ENCODE measurements around the gene PIWIL1. TPM values are rescaled to one million over a fixed set of nuclear protein-coding genes. Genes with fewer than 3 reads are reported as not detected.

PIWIL1 gene
- total and polyA plus RNA-seq, 2 donors (not counting 3 experiments of a cell fraction or from before 2014, with no cell fraction given), result not detected

DNA sequence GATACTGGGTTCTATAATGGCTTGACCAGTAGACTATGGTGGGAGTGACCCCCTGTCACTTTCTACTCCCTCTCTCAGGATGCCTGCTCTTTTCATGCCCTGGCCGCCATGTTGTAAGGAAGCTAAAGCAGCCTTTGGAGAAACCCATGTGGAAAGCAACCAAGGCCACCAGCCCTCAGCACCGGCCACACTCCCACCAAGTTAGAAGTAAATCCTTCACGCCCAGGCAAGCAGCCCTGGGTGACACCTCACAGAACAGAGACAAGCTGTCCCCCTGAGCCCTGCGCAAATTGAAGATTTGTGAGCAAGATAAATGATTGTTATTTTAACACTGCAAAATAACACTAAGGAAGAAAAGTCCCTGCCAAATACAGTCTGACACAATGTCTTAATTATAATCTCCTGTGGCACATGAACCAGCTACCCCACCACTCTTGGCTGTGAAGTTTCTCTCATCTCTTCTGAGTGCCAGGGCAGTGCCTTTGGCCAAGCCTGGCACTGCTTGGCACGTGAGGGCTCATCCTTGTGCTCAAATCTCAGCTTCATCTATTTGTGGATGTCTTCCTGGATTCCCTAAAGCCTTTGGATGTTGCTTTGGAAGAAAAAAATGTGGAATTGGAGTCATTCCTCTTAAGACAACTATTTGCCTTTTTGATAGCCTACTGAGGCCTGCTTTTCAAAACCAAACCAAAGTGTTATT lies 39.2 kb upstream of the PIWIL1 start:
- intact Hi-C loops (cut with micrococcal nuclease) (no loop called here), dilution Hi-C loops (cut with MboI; ENCODE audit: extremely low pct_ligation_motif_present, low sequenced_read_pairs) (no loop called here)
- BruUV-seq (replicated peaks), result no TSS peak
- FAIRE-seq, result no peak
- H3K9me3 ChIP-seq (replicated peaks; ENCODE audit: control insufficient read depth, insufficient read depth, low read length), result peaks cover 3% of the 10 kb centered on the region
- no peak overlapping the region for H3K9ac ChIP-seq (replicated peaks; ENCODE audit: extremely low read depth, insufficient read depth, low read length)
- CTCF ChIA-PET, result no interaction called here
- H3K36me3 ChIP-seq (ENCODE audit: control insufficient read depth in 2 of 2, extremely low read depth in 1 of 2, insufficient read depth in 2 of 2, low read length in 2 of 2), result no peaks in the 10 kb centered on the region
- DNase-seq (ENCODE audit: low read depth, low spot score), result no peak
- H2AFZ ChIP-seq (ENCODE audit: low read depth, low read length), result no peak overlapping the region
- H3K4me2 ChIP-seq (ENCODE audit: insufficient read depth, low read length), result no peak overlapping the region
- no peak overlapping the region for H3K4me3 ChIP-seq (replicated peaks in 1 of 3; ENCODE audit: insufficient read depth in 1 of 3, low read depth in 1 of 3, low read length in 3 of 3)
- H3K4me1 ChIP-seq (ENCODE audit: control insufficient read depth, extremely low read depth, insufficient read depth, low read length), result no peaks in the 10 kb centered on the region
- H3K9me1 ChIP-seq (replicated peaks; ENCODE audit: control insufficient read depth, extremely low read depth, insufficient read depth, low read length), result no peaks in the 10 kb centered on the region
- H3K27ac ChIP-seq (ENCODE audit: insufficient read depth, low read depth, low read length), result no peak overlapping the region
- no peaks in the 10 kb centered on the region for H3K27me3 ChIP-seq (ENCODE audit: control insufficient read depth in 2 of 2, insufficient read depth in 2 of 2, low read length in 2 of 2)
- POLR2A ChIA-PET, result no interaction called here
- no peaks in the 10 kb centered on the region for H3K79me2 ChIP-seq (ENCODE audit: control insufficient read depth, insufficient read depth, low read length)
- TF ChIP-seq JUN (IDR thresholded peaks at IDR 0.05; ENCODE audit: borderline replicate concordance, insufficient read depth, insufficient read length, low read depth), result no peak
- no peak for TF ChIP-seq GATA2 (IDR thresholded peaks at IDR 0.05; ENCODE audit: insufficient read depth, insufficient read length, low read depth, low read length)
- no peak for TF ChIP-seq POLR2AphosphoS5 (IDR thresholded peaks at IDR 0.05; ENCODE audit: insufficient read depth, low read depth, low read length)
- no peak for TF ChIP-seq POLR2A (IDR thresholded peaks at IDR 0.05; ENCODE audit: low read depth, low read length)
- TF ChIP-seq, protein P1, sequence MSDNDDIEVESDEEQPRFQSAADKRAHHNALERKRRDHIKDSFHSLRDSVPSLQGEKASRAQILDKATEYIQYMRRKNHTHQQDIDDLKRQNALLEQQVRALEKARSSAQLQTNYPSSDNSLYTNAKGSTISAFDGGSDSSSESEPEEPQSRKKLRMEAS (IDR thresholded peaks at IDR 0.05; ENCODE audit: insufficient read depth, insufficient read length), result no peak
- TF ChIP-seq MYC (IDR thresholded peaks at IDR 0.05; ENCODE audit: low read depth, low read length), result no peak
- TF ChIP-seq EZH2 (IDR thresholded peaks at IDR 0.05; ENCODE audit: borderline replicate concordance, low read depth, low read length, severe bottlenecking), result no peak
- no peak for TF ChIP-seq FOS (IDR thresholded peaks at IDR 0.05; ENCODE audit: borderline replicate concordance, insufficient read depth, low read length)
- H4K20me1 ChIP-seq (replicated peaks; ENCODE audit: control insufficient read depth, extremely low read depth, insufficient read depth, low read length), result no peaks in the 10 kb centered on the region

DNA sequence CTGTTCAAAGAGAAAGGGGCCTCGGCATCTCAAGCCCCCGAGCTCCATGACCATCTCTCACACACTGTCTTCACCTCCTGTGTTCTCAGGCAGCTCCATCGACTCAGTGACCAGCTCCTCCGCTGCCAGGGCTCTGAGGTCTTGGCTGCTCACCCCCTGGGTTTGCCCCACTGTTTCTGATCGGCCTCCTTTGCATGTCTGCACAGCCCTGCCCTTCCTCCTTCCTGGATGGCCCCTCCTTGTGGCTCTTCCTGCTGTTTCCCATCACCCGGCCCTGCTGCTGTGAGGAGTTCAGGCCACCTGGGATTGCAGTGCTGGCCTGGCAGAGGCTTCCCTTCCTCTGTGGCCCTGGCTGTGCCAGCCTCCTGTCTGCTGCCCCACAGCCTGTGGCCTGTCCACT lies 38.1 kb upstream of the PIWIL1 start:
- H3K27ac ChIP-seq (ENCODE audit: insufficient read depth, low read depth, low read length), result no peak overlapping the region
- intact Hi-C loops (cut with micrococcal nuclease) (no loop called here), dilution Hi-C loops (cut with MboI; ENCODE audit: extremely low pct_ligation_motif_present, low sequenced_read_pairs) (no loop called here)
- ChIA-PET POLR2A (no interaction called here), CTCF (no interaction called here)
- FAIRE-seq (no peak), DNase-seq (ENCODE audit: low read depth, low spot score) (no peak)
- H3K9me3 ChIP-seq (replicated peaks; ENCODE audit: control insufficient read depth, insufficient read depth, low read length), result peaks cover 3% of the 10 kb centered on the region
- no peak overlapping the region for H3K4me2 ChIP-seq (ENCODE audit: insufficient read depth, low read length)
- no peaks in the 10 kb centered on the region for H4K20me1 ChIP-seq (replicated peaks; ENCODE audit: control insufficient read depth, extremely low read depth, insufficient read depth, low read length)
- no peak for TF ChIP-seq GATA2 (IDR thresholded peaks at IDR 0.05; ENCODE audit: insufficient read depth, insufficient read length, low read depth, low read length)
- H3K27me3 ChIP-seq (ENCODE audit: control insufficient read depth in 2 of 2, insufficient read depth in 2 of 2, low read length in 2 of 2), result no peaks in the 10 kb centered on the region
- no peak overlapping the region for H3K4me3 ChIP-seq (replicated peaks in 1 of 3; ENCODE audit: insufficient read depth in 1 of 3, low read depth in 1 of 3, low read length in 3 of 3)
- no peak overlapping the region for H2AFZ ChIP-seq (ENCODE audit: low read depth, low read length)
- no TSS peak for BruUV-seq (replicated peaks)
- no peaks in the 10 kb centered on the region for H3K79me2 ChIP-seq (ENCODE audit: control insufficient read depth, insufficient read depth, low read length)
- no peaks in the 10 kb centered on the region for H3K4me1 ChIP-seq (ENCODE audit: control insufficient read depth, extremely low read depth, insufficient read depth, low read length)
- no peak overlapping the region for H3K9ac ChIP-seq (replicated peaks; ENCODE audit: extremely low read depth, insufficient read depth, low read length)
- no peaks in the 10 kb centered on the region for H3K36me3 ChIP-seq (ENCODE audit: control insufficient read depth in 2 of 2, extremely low read depth in 1 of 2, insufficient read depth in 2 of 2, low read length in 2 of 2)
- H3K9me1 ChIP-seq (replicated peaks; ENCODE audit: control insufficient read depth, extremely low read depth, insufficient read depth, low read length), result no peaks in the 10 kb centered on the region

Measured in endothelial cell of umbilical vein (primary cell).